Fibroblast of peridontal ligament (primary cell): Measurements from ENCODE around the gene KCNK5.

Experiments used
- DNase-seq: peaks from one replicate; pipeline ENCODE4 v3.0.0-alpha.2; 2010; ENCODE audit errors: extremely low read depth

Gene KCNK5

DNA sequence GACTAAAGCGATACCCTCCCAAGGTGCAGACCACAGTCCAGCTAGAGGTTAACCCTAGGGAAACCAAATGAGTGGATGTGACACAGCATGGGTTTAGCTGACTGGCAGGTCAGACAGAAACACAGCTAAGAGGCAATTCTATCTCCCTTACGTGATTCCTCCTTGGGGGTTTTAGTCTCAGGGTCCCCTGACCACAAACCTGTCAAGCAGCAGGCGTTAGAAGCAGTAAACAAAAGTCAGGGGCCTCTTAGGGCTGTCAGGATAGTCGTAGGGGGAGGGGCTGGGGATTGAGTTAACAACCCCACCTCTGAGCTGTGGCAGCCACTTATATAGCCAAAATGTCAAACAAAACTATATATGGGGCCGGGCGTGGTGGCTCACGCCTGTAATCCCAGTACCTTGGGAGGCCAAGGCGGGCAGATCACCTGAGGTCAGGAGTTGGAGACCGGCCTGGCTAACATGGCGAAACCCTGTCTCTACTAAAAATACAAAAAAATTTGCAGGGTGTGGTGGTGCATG lies 13.6 kb downstream of the KCNK5 start:
- DNase-seq, result no peak

DNA sequence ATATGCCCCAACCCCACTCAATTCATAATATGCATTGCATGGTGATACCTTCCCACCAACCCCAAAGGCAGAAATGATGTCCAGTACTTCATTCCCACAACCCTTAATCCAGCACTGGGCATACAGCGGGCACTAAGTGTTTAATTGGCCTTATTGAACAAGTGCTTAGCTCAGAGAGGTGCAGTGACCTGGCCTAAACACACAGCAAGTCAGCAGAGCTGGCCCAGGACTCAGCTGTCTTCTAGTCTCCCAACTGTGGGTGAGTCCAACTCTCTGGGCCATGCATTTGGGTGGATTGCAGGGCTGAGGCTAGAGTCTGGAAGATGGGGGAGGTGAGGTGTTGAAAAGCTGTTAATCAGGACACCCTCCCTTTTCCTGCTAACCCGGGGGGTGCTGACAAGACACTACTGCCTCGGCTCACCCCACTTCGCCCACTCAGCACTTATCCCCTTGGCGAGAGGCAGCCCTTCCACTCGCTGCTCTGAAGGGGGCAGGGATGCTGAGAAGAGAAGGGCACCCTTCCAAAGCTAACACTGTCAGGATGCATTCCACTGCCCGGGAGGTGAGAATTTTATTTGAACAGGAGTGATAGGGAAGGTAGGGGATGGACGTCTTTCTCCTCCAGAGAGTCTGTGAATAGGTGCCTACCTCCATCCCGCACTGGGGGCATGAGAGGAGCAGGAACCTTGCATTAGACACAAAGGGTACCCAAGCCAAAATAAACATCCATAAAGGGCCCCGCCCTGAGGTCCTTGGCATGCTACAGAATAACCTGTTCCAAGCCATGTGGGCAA lies 14.2 kb downstream of the KCNK5 start:
- DNase-seq, result no peak

DNA sequence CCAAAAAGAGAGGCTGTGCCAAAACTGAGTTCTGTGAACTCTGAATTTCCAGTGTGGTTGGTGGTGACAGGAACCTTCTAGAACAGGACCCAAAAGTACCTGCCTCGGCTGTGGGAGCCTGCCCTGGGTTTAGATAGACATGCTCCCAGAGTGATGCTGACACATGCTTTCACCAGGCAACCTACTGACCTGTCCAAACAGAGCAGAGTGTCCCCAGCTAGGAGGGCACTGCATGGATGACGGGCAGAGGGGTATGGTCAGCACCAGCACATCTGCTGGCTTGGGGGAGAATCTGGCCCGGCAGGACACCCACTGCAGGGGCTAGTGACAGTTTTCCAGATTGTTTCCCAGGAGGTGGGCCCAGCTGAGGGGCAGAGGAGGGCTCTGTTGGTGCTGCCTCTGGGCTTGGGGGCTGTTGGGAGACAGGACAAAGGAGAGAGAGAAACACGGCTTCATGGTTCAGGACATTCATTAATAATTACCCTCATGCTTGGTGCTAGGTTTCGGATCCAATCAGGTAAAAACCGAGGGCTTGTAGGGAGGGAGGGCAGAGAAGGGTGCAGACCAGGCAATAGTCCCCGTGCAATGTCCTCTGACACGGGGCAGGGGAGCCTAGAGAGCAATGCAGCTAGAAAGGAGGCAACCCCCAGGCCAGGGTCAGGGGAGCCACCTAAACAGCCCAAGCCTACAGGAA lies 15.0 kb downstream of the KCNK5 start:
- DNase-seq, result no peak

DNA sequence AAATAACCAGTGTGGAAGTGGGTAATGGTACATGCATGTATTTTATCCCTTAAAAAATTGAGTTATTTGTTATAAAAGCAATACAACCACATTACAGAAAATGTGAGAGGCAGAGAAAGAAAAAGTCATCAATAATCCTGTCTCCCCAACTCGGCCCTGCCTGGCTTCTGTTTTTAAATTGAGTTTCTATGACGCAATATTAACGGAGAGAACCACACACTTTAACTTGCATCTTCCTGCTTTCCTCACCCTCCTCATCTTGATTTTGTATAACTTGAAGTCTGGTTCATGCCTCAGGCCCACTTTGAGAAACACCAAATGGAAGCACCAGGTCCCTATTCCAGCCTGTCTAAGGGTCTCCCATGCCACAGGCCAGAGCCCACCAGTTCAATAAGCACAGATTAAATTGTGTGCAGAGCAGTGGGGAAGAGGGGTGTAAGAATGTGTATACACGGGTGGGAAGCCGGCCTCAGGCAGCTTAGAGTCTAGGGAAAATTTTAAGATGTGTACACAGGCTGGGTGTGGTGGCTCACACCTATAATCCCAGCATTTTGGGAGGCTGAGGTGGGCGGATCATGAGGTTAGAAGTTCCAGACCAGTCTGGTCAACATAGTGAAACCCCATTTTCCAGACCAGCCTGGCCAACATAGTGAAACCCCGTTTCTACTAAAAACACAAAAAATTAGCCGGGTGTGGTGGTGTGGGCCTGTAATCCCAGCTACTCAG lies 15.9 kb downstream of the KCNK5 start:
- DNase-seq, result no peak

DNA sequence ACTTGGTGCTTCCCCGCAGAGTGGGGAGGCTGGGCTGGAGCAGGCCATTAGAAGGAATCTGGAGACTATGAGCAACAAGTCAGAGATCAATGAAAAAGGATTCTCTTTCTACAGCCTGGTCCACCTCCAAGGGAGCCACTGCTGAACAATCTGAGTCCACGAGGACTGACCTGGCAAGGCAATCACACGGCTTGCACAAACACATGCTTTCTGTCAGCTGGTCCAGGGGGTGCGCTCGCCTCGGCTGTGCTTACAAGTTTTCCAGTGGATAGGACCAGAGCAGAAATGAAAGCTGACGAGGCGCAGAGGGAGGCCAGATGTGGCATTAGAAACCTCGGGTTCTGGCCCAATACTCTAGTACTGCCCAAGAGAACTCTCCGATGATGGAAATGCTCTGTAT lies 18.1 kb downstream of the KCNK5 start:
- DNase-seq, result no peak

DNA sequence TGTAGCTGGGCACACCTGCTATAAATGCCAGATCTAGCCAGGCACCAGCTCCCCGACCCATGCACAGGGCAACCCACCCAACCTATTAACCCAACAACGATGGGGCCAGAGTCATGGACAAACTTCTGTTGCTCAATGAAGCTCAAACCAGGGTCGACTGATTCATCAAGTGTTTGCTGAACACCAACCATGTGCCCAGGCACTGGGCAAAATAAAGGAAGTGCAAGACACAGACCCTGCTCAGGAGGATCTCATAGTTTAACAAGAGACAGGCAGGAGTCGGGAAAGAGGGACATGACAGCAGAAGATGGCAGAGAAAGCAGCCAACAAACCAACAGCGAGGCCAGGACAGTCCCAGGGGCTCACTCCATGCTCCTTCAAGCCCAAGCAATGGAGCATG lies 18.8 kb downstream of the KCNK5 start:
- no peak for DNase-seq

DNA sequence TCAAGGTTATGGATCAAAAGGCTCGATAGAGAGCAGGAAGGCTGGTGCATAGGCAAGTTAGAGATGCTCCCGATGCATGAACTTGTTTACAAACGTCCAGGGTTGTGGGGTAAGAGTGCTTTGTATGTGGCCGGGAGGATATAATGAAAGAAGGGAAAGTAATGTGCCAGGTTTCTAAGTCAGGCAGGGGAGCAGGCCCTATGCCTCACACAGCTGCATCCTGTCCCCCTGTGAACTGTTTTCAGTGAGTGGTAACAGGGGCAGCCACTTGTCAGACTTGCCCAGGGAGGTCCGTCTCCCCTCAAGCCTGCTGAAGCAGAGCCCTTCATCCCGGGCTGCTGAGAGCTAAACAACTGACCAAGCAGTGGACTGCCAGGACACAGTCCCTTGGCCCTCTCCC lies 19.4 kb downstream of the KCNK5 start:
- no peak for DNase-seq

DNA sequence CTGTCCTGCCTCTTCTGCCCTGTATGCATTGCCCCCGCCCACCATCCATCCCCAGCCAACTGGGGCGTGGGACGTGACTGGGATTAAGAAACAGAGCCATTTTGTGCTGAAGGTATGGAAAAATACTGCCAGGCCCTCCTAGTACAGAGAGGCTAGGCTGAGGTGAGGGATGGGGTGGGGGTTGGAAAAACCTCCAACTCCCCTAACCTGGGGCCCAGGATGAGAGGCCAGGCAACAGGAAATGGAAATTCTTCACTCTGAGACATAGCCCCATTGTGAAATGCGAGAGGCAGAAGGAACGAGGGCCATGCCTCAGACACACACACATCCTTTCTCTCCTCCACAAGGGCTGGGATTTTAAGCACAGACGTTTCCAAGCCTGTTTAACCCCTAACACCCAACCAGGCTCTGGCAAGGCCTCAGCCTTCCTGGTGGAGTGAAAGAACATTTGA lies 19.9 kb downstream of the KCNK5 start:
- DNase-seq, result no peak

DNA sequence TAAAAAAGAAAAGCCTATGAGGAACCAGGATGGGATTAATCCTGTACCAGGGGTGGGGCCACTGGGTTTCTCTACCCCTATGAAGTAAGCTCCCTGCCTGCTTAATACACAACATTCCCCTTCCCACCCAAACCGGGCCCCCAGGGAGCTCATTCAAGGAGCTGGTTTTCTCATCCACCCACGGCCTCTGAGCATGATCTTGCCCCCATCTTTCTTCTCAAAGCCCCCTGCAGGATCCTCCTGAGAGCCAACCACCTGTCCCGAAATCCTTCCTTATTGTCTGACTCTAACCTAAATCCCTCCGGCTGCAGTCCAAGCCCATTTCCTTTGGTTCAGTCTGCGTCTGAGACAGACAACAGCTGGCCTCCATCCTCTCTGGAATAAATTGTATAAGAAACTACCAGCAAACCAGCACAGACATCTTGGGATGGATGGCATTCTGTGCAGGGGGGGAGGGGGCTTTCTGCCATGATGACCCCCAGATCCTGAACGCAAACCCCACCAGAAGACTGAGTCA lies 21.0 kb downstream of the KCNK5 start:
- no peak for DNase-seq

DNA sequence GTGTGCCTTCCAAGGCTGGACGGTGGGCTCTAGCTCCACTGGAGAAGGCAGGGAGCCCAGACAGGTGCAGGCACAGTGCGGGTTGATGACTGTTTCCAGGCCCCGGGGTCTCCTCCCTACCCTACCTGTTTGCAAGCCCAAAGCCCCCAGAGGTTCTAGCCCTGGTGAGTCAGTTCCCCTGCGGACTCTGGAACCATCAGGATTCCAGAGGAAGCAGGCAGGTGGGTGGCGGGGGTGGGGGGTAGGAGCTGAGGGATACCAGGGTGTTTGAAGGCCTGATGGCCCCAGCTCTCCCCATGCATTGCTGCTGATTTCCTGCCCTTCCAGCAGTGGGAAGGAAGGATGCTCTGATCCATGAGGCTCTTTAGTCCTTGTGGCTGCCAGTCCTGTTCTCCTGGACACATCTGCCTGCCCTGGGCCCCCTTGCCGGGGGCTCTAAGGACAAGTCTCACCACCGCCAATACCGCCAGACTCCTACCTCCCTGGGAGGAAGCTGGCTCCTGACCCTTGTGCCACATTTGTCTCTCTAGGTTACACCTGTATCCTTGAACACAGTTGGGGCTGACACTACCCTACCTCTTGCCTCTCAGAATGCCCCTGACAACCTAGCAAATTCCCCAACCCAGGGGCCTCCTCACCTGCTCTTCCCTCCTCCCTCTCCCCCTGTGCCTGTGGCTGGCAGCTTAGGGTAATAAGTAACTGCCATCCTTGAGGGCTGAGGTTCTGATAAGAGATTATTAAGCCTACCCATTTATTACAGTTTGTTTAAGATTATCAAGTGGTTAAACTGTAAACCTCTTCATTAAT lies 21.7 kb downstream of the KCNK5 start:
- DNase-seq, result no peak

DNA sequence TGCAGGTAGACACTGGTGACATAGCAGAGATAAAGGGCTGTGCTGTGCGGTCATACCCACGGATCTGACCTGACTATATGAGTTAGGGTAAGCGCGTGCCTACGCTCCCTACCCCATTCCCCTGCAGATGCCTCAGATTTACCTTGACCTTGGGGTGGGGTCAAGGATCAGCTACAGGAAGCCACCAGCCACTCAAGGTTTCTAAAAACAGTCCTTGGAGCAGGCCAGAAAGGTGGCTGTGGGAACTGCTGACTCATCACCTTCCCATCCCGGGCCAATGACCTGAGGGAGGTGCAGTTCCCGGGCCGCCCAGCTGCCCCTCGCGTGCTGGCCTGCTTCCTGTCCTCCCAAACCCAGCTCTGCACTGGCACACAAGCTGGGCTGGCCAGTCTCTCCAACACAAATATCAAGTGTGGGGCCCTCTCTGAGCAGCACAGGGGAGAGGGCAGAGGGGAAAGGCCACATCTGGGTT lies 23.0 kb downstream of the KCNK5 start:
- DNase-seq, result no peak

DNA sequence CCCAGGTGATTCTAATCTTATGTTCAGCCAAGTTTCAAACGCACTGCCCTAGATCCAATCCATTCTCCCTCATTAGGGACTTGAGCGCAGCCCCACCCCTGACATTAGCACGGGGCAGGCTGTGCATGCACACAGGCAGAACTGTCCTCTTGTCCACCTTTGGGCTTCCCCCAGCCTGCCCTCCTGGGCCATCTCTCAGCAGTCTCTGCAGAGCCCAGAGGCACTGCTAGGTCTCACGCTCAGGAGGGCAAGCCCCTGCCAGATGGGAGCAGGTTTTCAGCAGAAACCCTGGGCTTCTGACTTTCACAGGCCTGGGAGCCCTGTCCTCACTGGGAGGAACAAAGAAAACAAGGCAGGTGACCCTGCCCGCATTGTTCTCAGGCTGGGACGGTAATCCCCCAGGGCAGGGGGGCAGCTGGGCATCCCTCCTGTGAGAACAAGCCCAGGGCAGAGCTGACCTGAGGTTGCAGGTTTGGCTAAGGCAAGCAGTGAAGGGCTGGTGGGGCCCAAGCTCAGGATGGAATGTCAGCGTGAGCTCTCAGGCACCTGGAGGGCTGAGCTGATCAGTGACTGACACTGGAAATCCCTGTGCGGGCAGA lies 24.5 kb downstream of the KCNK5 start:
- DNase-seq, result no peak

DNA sequence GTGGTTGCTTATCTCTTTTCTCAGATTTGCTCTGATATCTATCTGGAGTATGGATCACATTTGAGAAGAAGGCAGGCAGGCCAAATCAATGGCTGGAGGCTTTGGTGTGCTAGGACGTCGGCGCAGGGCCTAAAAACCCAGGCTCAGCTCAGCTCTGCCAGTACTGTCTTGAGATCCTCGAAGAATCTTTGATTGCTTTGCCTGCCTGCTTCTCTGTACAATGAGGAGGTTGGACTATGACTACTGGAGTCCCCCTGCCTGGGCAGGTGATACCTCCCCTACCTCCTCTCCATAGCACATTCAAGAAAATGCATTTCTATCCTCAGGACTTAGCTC lies 25.1 kb downstream of the KCNK5 start:
- no peak for DNase-seq

DNA sequence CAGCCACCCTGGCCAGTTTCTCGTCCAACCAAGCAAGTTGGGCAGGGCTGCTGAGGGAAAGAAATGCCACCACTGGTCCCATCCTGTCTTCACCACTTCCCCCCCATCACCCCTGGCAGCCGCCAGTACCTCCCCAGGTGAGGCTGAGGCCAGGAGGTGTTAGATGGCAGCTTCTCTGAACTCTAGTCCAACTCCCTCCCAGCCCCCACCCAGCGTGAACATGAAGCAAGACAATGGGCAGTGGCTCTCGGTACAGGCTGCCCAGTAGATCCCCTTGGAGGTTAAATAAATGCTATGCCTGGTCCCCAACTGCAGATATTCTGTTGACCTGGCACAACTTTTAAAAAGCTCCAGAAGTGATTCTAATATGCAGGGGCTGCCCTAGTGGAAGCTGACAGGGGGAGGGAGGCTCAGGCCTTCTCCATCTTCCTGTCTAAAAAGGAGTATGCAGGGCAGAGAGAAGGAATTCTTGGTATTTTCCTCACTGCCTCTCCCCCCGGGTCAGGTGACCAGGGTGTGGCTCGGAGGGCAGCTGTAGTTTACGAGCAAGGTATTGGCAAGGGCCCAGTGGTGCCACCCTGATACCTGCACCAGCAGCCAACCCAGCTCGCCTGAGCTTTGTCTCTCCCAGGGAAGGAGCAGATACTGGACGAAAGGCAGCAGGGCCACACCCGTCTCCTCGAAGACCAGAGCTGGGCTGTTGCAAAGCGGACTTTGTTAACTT lies 25.7 kb downstream of the KCNK5 start:
- no peak for DNase-seq

DNA sequence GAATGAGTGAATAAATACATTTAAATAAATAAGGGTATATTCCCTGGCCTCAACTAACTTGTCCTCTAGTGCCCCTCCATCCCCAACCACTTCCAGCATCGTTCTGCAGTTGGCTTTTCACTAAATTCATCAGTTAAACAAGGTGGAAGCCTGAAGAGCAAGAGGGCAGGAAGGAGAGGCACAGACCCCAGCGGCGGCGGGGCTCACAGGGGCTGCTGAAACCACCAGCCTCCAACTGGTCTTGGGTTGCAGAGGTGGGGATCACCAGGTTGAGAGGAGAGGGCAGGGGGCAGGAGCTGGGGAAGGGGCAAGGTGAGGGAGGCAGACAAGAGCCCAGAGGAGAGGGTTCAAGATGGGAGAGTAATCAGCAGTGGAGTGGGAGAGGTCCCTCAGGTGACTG lies 27.1 kb downstream of the KCNK5 start:
- DNase-seq, result no peak

DNA sequence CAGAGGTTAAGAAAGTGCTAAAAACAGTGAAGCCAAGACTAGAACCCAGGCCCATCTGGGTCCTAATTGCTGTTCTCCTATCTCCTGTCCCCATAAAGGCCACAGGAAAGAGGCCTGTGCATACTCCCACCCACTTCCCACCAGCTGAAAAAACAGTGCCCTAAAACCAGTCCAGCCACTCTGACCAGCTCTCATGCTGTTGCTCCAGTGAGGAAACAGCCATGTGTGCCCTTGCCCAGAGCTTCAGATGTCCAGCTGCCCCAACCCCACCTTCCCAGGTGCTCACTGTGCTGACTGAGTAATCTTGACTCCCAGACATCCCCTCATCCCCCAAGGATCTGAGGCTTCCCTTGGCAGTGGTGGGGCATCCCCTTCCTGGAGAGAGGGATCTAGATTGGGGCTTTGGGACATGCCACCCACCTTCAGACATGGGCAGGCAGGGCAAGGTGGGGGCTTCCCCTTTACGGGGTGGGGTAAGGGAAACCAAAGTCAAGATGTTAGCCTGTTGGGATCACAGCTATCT lies 28.7 kb downstream of the KCNK5 start:
- no peak for DNase-seq

DNA sequence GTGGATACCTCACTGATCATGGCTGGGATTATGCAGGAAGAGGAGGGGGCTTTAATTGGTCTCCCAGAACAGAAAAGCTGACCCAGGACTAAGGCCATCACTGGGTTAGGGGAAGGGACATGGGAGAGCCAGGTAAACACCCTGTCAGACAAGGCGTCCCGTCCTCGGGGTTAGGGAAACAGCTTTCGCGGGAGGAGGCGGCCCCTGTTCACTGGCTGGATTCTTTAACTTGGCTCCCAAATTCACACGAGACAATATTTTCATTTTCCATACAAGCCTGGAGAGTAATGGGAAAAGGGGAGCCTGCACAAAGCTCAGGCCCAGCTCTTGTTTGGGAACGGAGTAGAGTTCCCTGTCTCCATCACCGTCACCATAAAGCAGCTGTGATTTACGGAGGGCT lies 29.3 kb downstream of the KCNK5 start:
- DNase-seq, result no peak

DNA sequence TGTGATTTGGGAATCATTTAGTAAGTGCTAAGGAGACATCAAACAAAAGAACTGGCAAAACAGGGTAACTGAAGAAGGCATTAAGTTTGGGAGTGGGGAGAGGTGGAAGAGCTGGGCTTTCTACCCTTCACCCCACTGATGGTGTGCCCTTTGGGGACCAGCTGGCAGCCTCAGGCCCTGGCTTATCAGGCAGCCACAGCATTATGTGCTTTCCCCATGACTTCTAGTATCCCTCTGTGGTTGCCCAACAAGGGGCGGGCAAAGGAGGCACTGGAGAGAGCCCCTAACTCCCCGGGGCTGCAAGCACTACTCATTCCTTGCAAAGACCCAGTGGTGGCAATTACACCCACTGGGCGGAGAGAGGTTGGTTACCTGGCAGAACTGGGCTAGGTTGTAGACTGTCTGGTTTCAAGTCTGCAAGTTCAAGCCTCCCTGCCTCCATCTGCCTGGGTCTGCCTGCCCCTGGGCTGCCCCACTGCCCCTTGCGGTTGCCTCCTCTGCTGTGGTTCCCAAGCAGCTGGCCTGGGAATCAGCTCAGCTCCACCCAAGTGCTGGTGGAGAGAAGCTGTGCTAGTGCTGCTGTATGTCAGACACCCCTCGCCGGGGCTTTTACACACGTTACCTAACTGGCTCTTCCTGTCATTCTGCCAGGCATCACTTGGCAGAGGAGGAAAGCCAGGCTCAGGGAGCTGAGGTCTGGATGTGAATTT lies 29.9 kb downstream of the KCNK5 start:
- DNase-seq, result no peak

DNA sequence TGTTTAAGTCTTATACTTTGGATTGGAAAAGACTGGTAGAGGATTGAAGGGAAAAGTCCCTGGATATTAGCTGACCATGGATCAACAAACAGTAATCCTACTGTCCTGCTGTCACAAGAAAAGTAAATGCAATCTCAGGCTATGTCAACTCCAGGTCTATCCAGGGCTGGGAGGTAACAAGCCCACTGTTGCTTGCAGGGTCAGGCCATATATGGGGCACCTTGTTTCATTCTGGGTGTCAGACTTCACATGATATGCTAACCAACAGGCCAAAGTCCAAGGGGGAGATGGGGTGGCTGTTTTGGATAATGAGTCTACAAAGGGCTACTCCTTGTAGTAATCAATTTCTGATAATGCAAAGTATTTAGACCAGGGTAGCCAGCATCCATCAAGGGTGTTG lies 30.7 kb downstream of the KCNK5 start:
- DNase-seq, result no peak
